IPS-18c (cell line): Measurements from ENCODE around the gene IFITM10.
"Not testable (repeated sequence)": the region's sequence is repeated elsewhere in the genome, so short reads cannot be mapped to it uniquely, and the experiment has no call there.

Source experiments
- H3K4me3 ChIP-seq: 2 replicates; pipeline ENCODE4 v1.7.0; 2013; ENCODE audit warnings: low read depth, mild to moderate bottlenecking, low read length, moderate library complexity; ENCODE audit not compliant: insufficient read depth
- H3K9me3 ChIP-seq: one replicate; pipeline ENCODE4 v1.6.1; 2013; ENCODE audit warnings: mild to moderate bottlenecking, low read length, moderate library complexity; ENCODE audit not compliant: control insufficient read depth, insufficient read depth

IFITM10 gene

DNA sequence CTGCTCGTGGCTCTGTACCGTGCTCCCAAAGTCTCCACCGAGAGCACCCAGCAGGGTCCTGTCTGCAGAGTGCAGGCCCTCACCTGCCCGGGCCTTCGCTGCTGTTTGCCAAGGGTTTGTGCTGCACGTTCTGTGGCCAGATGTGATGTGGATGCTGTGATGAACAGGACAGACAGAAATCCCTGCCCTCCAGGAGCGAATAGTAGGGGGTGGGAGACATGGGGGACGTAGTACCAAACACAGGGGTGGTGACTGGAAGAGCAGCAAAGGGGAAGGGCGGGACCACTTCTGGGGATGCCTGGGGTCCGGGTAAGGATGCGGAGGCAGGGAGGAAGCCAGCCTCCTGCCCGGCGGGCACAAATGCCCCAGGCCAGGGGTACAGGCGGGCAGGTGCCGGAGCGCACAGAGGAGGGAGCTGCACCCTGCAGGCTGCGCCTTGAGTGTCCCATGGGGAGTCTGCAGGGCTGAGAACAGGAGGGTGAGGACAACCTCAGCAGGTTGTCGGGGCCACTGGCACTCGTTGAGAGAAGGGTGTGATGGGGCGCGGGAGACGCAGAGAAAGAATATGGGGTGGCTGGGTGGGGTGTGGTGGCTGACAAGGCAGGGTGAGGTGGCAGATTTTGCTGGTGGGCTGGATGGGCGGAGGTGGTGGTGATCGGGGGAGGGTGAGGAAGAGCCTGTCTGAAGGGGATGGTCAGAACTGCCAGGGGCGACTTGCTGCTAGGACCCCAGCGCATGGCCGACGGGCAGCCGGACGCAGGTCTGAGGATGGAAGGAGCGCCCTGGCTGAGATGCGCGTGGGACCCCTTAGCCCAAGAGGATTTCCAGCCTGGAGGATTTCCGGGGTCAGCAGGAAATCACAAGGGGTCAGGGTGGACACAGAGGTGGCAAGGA, 29.7 kb upstream of the IFITM10 start:
- Histone ChIP-seq H3K4me3 (no peak overlapping the region), H3K9me3 (peaks cover 6% of the 10 kb centered on the region)

DNA sequence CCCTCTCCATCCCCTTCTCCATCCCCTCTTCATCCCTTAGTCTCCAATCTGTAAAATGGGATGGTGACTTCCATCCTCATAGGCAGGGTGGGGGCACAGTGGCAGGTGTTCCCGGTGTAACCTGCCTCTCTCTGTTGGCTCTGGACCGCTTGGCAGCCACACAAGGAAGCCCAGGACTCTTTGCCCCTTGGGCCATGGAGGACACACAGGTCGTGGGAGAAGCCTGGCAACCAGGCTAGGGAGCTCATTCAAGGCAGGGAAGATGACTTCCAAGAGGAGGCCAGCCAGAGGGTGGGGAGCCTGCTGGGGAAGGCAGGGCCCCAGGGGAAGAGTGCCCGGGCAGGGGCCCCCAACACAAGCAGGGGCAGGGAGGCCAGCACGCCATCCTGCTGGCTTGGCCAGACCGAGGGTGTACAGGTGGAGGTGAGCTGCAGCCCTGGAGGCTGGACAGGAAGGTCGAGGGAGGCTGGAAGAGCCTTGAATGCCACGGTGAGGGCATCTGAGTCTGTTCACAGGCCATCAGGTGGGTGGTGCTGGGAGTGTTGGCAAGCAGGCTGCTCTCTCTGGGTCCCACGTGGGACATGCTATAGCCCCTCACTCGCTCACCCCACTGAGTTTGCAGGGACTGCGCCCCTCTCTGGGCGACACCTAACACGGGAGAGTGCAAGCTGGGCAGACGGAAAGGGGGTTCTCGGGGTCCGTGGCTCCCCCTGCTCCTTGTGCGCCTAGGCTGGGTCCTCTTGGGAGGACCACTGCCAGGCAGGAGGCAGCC, 28.8 kb upstream of the IFITM10 start:
- Histone ChIP-seq H3K4me3 (no peak overlapping the region), H3K9me3 (peaks cover 6% of the 10 kb centered on the region)

DNA sequence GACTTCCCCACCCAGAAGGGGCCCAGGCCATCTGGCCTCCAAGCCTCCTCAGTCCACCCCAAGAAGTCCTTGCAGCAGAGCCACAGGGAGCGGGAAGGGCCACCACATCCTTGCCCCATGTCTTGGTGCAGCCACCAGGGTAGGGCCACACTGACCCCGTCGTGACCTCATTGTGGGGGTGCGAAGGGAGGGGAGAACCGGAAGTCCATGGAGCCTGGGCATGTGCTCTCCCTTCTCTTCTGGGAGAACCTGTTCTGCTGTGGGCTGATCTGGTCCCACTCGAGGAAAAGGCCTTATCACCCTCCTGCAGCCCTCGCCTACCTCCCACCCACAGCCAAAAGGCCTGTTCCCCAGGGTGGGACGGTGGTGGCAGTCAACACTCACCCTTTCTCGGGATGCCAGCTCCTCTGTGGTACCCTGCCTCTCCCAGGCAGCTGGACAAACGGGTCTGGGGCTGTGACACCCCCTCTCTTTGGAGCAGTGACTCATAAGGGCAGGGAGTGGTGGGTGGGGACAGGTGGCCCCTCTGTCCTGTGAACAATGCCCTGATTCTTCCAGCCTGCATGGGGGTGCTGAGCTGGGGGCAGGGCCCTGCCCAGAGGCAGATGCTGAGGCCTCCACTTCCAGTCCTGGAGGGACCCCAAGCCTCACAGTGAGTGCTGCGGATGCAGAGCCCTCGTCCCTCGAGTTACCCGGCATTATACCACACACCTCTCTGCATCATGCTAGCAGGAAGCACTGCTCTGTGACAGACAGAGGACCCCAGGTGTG, 27.9 kb upstream of the IFITM10 start:
- no peak overlapping the region for H3K4me3 ChIP-seq
- H3K9me3 ChIP-seq, result peaks cover 6% of the 10 kb centered on the region

DNA sequence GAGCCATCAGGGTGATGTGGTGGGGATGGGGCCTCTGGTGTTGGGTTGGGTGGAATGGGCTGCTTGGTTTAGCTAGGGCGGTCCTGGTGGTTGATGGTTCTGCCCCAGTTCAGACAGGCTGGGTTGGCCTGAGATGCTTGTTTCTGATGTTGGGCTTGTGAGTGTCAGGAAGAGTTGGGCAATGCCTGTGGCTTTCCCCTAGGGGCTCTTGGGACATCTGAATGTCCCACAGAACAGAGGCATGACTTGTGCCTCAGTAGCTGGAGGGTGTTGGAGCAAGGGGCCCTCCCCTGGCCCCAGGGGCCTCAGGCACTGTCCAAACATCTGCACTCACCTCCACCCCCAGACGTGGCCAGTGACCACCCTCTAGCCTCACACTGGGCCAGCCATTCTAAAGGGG, 27.3 kb upstream of the IFITM10 start:
- Histone ChIP-seq H3K9me3 (peaks cover 4% of the 10 kb centered on the region), H3K4me3 (no peak overlapping the region)

DNA sequence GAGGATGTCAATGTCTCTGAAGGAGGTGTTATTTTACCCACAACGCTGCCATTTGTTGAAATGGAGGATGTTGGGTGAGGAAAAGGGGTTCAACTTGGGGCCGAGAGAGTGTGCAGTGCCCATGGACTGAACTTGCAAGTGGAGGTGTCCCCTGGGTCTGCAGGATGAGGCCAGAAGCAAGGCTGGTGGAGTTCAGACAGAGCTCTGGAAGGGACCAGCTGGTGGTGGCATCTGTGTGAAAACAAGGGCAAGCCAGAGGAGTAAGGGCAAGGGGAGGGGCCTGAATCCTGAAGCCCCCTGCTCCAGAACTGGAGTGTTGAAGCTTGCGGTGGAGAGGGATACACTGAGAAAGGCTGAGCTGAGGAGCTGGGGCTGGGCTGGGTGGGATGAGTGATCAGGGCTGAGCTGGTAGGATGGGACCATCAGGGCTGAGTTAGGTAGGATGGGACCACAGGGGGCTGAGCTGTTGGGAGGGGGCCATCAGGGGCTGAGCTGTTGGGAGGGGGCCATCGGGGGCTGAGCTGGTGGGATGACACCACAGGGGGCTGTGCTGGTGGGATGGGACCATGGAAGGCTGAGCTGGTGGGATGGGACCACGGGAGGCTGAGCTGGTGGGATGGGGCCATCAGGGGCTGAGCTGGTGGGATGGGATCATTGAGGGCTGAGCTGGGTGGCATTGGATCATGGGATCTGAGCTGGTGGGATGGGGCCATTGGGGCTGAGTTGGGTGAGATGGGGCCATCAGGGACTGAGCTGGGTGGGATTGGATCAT, 26.7 kb upstream of the IFITM10 start:
- Histone ChIP-seq H3K4me3 (no peak overlapping the region), H3K9me3 (peaks cover 4% of the 10 kb centered on the region)

DNA sequence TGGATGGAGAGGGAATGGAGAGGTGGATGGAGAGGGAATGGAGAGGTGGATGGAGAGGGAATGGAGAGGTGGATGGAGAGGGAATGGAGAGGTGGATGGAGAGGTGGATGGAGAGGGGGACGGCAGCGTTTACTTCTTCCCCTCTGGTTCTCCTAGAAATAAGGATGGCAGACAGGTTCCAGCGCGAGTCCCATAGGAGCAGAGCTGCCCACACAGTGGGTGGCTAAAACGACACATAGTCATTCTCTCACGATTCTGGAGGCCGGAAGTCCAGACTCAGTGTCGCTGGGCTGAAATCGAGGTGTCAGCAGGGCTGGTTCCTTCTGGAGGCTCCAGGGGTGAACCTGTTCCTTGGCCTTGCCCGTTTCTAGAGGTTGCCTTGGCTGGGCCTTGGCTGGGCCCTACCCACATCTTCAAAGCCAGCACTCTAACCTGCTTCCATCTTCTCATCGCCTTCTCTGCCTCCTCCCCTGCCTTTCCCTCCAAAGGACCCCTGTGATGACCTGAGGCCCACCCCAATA, 26.0 kb upstream of the IFITM10 start:
- Histone ChIP-seq H3K4me3 (no peak overlapping the region), H3K9me3 (peaks cover 4% of the 10 kb centered on the region)

DNA sequence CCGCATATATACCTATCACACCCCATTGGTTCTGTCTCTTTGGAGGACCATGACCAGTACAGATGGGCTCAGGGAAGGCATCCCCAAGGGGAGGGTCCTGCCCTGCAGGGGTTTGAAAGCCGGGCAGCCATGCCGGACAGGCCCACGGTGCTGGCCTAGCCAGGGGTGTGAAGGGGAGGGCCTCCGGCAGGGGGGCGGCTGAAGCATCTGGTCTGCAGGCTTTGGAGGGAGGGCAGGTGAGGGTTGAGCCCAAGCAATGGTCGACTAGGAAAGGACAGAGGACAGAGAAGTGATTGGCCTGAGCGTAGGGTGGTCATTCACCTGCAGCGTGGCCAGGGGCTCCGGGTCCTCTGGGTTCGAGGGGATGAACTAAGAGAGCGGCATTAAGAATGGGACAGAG, 24.5 kb upstream of the IFITM10 start:
- H3K9me3 ChIP-seq, result peaks cover 4% of the 10 kb centered on the region
- no peak overlapping the region for H3K4me3 ChIP-seq

DNA sequence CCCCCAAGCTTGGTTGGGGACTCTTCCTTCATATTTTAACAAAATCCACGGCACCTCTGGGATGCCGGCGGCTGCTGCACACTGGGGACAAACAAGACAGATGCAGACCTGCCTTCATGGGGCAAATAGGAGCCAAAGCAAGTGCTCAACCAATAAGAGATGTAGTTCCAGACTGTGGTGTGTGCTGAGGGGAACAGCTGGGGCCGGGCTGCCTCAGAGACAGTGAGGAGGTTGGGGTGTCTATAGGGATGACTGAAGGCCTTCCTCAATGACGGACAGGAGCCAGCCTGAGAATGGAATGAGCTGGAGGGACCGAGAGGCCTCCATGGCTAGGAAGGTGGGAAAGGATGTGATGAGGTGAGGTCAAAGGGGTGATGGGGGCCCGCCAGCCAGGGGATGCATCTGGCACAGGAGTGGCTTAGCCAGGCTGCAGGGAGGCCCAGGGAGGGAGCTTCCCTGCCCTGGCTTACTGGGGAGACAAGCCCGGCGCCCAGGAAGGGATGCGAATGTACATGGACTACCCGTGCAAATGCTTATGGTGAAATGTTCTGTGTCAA, 23.7 kb upstream of the IFITM10 start:
- H3K9me3 ChIP-seq, result peaks cover 4% of the 10 kb centered on the region
- no peak overlapping the region for H3K4me3 ChIP-seq

DNA sequence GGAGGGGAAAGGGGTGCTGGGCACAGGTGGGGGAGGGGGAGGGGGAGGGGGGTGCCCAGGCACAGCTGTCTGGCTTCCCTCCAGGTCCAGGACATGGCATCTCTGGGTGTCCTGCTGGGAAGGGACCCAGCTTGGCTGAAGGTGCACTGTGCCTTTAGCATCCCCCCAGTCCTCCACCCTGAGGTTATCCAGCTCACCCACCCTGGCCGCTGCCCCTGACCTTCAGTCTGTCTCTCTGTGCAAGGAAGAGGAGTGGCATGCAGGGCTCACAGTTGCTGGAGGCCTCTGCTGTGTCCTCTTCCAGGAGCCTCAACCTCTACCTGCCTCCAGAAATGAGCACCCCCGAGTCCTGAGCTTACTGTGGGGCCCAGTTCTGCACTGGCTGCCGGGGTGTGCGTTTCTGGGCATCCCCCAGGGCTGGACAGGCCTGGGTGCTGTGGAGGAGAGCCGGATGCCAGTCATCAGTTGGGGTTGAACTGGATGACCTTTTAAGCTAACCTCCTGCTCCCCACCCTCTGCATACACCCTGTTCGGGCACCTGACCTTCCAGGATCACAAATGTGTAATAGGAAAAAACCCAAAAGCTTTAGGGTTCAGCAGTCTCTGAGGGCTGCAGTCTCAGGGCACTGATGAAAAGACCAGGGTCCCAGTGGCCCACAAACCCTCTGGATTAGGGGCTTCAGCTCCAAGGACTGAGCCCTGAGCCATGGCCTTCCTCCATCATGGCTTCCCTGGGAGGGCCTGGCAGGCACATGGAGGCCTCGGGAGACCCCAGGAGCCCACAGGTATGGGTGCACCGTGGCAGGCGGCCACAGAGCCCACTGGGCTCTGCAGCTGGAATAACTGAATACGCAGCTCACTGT, 23.0 kb upstream of the IFITM10 start:
- peaks cover 4% of the 10 kb centered on the region for H3K9me3 ChIP-seq
- H3K4me3 ChIP-seq, result no peak overlapping the region

DNA sequence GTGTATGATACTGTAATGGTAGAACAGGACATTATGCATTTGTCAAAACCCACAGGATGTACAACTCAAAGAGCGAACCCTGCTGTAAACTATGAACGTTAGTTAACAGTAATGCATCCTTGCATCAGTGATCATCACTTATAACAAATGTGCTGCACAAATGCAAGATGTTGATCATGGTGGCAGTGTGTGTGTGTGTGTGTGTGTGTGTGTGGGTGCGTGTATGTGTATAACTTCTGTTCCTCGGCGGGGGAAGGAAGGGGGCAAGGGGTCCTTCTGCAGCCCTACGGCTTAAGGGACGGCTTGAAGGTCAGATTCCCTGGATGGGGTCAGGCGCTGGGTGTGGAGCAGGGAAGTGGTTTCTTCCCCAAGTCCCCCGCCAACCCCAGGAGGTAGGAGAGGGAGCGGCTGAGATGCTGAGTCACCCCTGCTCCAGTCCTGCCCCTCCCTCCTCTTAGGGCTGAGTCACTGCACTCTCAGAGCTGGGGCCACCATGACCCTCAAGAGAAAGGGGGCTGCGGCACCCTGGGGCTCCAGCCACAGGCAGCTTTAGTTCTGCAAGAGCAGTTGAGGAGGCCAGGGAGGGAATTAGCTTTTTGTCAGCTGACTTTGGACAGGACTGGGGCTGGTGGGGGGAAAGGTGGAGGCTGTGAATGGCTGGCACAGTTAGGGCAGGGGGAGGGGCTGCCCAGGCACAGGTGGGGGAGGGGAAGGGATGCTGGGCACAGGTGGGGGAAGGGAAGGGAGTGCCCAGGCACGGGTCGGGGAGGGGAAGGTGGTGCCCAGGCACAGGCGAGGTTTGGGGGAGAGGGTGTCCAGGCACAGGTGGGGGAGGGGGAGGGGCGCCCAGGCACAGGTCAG, 22.1 kb upstream of the IFITM10 start:
- peaks cover 4% of the 10 kb centered on the region for H3K9me3 ChIP-seq
- no peak overlapping the region for H3K4me3 ChIP-seq

DNA sequence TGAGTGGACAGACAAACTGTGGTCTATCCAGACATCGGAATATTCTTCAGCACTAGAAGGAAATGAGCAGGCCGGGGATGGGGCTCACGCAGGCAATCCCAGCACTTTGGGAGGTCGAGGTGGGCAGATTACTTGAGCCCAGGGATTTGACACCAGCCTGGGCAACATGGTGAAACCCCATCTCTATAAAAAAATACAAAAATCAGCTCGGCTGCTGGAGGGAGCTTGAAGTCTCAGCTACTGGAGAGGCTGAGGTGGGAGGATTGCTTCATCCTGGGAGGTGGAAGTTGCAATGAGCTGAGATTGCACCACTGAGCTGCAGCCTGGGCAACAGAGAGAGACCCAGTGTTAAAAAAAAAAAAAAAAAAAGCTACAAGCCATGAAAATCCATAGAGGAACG, 21.3 kb upstream of the IFITM10 start:
- H3K9me3 ChIP-seq, result peaks cover 2% of the 10 kb centered on the region
- H3K4me3 ChIP-seq, result no peak overlapping the region

DNA sequence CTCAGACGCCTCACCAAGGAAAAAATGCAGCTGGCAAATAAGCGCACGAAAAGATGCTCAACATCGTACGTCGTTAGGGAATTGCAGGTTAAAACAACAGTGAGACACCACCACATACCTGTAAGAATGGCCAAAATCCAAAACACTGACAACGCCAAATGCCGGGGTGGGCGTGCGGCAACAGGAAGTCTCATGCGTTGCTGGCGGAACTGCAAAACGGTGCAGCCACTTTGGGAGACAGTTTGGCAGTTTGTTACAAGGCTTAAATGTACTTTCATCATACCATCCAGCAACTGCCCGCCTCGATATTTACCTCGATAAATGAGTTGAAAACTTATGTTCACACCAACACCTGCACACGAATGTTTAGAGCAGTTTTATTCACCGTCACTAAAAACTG, 20.9 kb upstream of the IFITM10 start:
- no peaks in the 10 kb centered on the region for H3K9me3 ChIP-seq
- H3K4me3 ChIP-seq, result no peak overlapping the region

DNA sequence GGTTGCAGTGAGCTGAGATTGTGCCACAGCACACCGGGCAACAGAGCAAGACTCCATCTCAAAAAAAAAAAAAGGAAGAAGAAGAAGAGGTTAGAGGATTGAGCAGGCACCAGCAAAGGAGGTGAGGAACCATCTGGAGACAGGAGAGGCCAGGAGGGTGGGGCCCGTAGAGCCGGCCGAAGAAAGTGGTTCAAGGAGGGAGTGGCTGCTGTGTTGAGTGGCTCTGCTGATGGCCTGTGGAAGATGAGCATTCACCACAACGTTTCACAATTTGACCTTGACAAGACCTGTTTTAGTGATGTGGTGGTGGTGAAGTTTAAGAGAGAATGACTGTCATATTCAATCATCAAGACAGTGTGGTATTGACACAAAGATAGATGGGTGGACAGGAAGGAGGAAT, 20.1 kb upstream of the IFITM10 start:
- no peak overlapping the region for H3K4me3 ChIP-seq
- no peaks in the 10 kb centered on the region for H3K9me3 ChIP-seq

DNA sequence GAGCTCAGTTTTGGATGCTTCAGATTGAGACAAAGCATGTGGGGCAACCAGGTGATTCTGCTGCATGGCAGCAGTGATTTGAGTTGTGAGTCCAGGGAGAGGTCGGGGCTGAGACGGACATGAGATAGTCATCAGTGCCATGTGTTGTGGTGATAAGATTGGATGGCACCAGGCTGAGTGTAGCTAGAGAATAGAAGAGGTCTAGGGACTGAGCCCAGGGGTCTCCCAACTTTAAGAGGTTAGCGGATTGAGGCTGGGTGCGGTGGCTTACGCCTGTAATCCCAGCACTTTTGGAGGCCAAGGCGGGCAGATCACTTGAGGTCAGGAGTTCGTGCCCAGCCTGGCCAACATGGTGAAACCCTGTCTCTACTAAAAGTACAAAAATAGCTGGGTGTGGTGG, 19.7 kb upstream of the IFITM10 start:
- Histone ChIP-seq H3K4me3 (no peak overlapping the region), H3K9me3 (no peaks in the 10 kb centered on the region)

DNA sequence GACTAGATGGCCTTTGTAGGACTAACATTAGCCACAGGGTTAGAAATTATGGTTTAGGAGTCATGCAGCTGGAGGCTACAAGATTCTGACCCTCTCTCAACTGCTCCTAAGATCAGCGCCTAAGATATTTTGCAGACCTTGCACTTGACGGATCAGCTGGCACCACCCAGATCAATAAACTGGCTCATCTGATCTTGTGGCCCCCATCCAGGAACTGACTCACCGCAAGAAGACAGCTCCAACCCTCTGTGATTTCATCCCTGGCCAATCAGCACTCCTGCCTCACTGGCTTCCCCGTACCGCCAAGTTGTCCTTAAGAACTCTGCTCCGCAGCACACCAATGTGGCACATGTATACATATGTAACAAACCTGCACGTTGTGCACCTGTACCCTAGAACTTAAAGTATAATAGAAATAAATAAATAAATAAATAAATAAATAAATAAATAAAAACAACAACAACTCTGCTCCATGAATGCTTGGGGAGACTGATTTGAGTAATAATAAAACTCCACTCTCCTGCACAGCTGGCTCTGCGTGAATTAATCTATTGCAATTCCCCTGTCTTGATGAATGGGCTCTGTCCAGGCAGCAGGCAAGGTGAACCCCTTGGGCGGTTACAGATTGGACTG, 19.0 kb upstream of the IFITM10 start:
- not testable (repeated sequence) for H3K4me3 ChIP-seq, H3K9me3 ChIP-seq
